NT2/D1 (cell line): ENCODE measurements around the gene EPO.

Experiments
- YY1 ChIP-seq: IDR thresholded peaks from 2 replicates; pipeline ENCODE4 v1.6.1; 2011; ENCODE audit not compliant: insufficient read length, insufficient read depth
- ZNF274 ChIP-seq: IDR thresholded peaks from 2 replicates; pipeline ENCODE4 v1.6.1; 2011; ENCODE audit warnings: mild to moderate bottlenecking, low read depth, low read length

GRCh38 chr7:100764841-100765240, 44.6 kb downstream of the EPO start:
- TF ChIP-seq ZNF274 (no peak), YY1 (no peak)
